ENCODE data around the gene UPF2.

GRCh38 chr10:11961771-11962170, 80.8 kb downstream of the UPF2 start:
- TF ChIP-seq CTCF (IDR thresholded peaks at IDR 0.05) (no peak), EZH2 (IDR thresholded peaks at IDR 0.05; ENCODE audit: borderline replicate concordance, insufficient read depth, low read depth, low read length, poor library complexity, severe bottlenecking) (no peak)

Measured in B cell (primary cell).